CD4-positive, alpha-beta T cell treated with Interleukin-6 at 100 ng/mL for 8 hours (primary cell): ENCODE measurements around the gene ISOC1.

Experiments
- DNase-seq: peaks from one replicate; pipeline ENCODE4 v3.0.0-alpha.2; 2020; ENCODE audit warnings: mixed read lengths, low spot score

ISOC1 gene

DNA sequence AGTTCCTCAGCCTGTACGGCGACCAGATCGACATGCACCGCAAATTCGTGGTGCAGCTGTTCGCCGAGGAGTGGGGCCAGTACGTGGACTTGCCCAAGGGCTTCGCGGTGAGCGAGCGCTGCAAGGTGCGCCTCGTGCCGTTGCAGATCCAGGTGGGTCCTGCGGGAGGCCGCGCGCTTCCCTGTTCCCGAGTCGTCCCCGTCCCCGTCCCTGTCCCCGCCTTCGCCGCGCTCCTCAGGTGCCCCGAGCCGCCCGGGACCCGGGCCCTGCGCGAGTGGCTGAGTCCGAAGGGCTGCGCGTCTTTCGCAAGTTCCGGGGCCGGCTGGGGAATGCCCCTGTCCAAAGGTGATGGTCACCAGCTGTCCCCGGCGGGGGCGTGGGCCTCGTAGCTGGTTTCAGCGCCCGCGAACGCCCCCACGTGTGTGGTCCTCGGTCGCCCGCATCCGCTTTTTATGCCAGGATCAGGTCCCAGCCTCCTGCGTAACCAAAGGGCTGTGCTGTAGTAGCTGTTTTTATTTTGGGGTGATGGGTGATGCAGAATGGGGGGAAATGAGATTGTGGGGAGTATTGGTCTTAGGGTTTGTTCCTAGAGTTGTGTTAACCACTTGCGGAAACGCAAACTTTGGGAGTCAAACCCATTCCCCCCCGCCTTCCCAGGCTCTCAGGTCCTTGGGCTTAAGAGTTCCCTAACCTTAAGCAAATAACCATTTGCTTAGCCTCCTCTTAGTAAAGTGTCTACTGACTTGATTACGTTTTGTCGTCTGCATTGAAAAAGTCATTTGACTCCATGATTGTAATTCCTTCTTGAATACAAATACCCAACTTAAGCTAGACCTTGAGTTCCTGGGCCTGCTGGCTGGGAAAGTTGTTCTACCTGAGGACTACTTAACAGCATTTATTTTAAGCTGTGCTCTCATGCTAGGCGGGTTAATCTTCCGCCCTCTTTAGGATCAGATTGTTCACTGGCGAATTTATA lies 663 bp downstream of the ISOC1 start:
- peak; percentile 19 for DNase-seq

DNA sequence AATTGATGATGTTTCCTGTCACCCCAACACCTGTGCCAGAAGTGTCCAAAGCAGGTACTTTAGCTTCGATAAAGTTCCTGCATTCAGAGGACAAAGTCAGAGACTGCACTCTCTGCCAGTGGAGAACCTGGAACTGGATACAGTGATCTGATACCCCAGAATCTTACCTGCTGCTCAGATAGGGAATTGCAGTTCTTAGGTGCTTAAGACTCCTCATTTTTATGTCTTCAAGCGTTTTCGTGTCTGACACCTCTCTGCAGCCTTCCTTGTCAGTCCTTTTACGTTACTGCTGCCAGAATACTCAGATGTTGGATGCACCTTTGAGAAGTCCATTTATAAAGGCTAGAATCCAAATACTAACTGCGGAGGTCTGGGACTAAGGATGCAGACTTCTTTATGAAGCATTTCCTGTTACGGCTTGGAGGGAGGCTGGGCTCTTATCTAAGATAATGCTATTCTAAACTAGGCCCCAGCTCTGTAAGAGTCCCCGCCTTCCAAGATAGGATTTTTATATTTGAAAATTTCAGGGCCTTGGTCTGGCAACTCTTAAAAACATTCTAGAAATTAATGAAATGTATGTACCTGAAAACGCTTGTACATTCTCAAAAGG lies 1.9 kb downstream of the ISOC1 start:
- DNase-seq: no peak

DNA sequence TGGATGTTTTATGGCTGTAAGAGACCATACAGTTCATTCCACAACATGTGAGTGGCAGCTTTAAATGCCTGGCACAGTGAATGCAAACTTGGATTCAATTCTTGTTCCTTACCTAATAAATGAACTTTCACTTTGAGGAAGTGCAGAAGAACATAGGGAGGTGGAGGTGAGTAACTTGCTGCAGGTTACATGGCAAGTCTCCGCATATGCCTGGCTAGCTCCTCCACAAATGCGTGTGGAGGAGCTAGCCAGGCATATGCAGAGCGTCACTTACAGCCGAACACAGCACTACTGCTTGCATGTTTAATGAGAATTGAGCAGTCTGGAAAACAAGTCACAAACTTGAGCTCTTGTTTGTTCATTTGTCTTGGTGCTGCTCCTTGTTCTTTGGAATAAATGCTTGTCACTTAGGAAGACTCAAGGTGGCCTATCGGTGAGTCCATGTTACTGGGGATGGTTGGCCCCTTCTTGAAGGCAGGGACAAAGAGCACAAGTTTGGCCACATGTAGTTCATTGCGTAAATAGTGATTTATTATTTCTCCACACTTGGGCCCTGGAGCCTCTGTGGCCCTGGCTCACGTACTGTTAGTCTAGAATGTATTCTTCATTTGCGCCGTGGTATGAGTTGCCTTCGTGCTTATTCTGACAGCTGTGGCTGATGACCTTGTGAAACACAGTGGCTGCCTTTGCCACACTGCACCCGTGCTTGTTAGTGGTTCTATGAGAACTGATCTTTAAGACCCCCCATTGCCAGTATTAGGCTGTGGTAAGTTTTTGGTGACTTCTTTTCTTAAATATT lies 3.1 kb downstream of the ISOC1 start:
- no peak for DNase-seq

DNA sequence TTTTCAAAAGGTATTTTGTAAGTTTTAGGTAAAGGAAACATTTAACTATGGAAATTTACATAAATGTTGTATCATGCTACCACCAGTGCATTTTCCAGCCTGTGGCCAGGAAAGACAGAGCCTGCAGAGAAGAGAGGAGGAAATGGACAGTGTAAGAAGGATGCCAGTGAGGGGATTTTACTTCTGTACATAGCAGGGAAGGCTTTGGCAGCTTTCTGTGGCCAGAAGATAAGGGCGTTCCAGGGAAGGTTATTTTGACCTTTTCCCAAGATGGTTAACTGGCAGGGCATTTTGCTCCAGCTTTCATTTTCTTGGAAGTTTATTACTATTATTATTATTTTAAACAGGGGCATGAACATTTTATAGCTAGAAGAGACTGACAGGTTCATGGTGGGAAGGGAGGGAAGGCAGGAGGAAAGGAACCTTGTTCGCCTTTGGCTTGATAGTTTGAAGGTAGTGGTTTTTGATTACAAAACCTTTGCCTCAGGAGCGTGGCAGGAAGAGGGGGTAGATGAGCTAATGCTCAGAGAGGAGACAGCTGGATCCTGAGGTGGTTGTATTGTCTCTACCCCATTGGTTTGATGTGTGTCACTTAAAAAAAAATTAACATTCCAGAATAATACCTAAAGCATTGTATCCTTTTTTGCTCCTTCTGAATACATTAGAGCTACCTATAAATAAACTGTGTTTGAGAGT lies 4.1 kb downstream of the ISOC1 start:
- DNase-seq: no peak

DNA sequence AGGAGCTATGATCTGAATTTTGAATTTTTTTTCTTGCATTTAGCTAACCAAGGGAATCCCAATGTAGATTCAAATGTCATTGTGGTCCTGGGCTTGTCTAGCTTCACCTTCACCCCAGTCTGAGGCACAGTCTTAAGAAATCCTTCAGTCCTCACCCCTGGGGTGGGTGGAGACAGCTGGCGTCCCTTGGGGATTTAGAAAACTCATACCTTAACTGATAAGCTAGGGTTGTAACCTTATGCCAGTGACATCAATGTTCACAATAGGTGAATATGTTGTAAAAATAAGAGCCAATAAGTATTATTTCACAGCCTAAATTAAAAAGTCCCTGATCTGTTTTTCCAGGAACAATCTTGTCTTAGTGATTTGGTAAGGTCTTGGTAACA lies 4.6 kb downstream of the ISOC1 start:
- no peak for DNase-seq

DNA sequence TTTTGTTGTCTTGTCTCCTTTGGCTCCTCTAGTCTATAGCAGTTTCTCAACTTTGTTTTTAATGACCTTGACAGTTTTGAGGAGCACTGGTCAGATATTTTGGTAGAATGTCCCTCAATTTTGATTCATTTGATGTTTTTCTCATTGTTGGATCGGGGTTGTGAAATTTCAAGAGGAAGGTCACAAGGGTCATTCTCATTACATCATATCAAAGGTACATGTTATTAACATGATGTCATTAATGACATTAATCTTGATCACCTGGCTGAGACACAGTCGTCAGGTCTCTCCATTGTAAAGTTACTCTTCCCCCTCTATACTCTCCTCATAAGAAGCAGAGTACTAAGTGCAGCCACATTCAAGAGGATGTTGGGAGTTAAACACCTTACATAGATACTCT lies 7.2 kb downstream of the ISOC1 start:
- no peak for DNase-seq

DNA sequence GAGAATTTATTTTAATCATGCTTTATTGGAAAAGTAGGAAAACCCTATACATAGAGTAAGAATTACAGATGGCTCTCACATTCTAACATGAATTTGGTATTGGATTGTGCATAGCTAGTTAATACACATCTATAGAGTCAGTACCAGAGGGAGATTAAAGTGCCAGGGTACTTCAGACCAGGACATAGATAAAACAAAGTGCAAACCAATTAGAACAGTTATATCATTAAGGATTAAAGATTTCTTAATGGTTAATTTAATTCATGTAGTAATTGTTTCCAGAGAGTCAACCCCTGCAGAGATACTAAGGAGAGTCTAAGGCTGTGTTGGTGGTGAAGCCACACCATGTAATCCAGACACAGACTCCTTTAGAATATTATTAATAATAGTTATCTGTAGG lies 8.8 kb downstream of the ISOC1 start:
- DNase-seq: no peak

DNA sequence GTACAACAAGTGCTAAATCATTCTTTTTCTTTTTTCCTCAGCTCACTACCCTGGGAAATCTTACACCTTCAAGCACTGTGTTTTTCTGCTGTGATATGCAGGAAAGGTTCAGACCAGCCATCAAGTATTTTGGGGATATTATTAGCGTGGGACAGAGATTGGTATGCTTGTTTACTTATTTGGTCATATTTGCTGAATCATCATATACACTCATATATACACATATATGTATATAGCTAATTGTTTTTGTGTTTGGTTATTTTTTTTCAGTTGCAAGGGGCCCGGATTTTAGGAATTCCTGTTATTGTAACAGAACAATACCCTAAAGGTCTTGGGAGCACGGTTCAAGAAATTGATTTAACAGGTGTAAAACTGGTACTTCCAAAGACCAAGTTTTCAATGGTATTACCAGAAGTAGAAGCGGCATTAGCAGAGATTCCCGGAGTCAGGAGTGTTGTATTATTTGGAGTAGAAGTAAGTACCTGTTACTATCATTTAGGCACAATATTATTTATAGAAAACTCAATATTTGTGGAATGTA lies 10.4 kb downstream of the ISOC1 start:
- no peak for DNase-seq

DNA sequence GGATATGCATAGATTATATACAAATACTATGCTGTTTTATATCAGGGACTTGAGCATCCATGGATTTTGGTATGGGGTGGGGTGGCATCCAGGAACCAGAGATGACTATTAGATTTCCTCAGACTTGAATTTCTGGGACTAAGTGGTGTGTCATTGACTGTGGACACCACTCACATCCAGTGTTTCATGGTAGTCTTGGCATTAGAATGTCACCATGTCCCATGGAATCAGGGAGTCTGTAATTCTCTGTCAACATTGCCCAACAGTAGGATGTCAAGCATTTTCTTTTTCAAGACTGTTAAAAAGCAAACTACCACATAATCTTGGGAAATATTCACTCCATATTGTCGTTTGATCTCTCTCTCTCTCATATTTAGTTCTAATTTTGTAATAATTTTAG lies 13.1 kb downstream of the ISOC1 start:
- DNase-seq: no peak

DNA sequence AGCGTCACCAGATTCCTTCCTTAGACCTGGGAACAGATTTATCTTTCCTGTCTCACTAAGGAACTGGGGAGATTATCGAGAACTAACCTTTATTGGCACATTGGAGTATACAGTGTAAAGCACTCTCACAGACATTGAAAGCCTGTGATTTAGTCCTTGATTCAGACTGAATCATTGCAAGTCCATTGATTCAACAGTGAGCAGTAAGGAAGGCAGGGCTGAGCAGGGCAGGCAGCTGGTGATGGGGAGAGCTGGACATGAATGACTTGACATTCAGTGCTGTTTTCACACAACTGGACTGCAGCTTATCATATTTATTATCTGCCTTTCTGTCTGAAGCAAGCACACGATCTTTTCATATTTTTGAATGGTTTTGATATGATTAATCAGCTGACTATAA lies 16.2 kb downstream of the ISOC1 start:
- no peak for DNase-seq

DNA sequence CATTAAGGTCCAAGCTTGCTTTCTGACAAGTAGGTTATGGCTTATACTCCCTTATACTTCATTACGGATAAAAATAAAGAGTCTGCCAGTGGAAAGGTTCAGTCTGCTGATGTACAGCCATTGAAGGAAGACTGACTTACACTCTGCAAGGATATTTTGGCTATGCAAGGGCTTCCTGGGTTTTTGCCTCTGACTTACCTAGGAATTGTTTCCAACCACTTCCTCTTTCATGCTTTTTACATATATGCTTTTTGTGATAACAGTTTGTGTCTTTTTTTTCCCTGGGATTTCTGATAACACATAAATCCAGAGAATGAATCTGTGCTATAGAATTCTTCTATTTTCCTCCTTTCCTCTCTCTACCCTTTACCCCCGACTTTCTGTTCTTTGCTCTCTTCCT lies 16.8 kb downstream of the ISOC1 start:
- no peak for DNase-seq

DNA sequence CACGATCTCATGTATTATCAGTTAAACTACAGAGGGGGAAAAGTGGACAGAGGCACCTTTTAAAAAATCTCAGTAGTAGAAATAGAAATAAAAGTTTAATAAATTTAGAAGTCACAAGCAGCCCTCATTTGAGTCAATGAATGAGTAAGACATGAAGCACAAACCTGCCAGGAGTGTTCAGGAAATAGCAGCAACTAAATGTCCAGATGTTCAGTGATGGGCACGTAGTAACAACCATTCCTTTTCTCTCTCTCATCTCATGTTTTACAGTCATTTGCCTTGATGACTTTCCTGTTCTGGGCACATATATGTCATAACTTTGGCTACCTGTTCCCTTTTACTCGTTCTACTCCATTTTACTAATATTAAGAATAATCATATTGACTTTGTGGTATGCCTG lies 17.7 kb downstream of the ISOC1 start:
- DNase-seq: no peak

DNA sequence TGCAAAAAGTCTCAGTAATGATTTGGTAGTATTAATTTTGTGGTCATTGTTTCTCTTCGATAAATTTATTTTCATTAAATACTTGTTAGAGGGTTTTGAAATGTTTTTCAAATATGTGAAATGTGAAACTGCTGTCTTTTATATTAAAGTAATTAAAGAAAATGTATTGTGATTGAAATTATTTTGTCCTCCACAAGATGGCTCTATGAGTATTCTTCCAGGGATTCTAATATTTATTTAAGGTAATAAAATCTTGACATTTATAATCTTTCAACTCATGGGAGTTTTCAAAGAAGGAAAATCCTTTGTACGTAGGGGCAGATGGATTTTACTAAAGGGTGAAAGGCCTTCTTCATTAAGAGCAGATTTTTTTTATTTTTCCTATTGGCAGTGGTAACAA lies 19.3 kb downstream of the ISOC1 start:
- no peak for DNase-seq

DNA sequence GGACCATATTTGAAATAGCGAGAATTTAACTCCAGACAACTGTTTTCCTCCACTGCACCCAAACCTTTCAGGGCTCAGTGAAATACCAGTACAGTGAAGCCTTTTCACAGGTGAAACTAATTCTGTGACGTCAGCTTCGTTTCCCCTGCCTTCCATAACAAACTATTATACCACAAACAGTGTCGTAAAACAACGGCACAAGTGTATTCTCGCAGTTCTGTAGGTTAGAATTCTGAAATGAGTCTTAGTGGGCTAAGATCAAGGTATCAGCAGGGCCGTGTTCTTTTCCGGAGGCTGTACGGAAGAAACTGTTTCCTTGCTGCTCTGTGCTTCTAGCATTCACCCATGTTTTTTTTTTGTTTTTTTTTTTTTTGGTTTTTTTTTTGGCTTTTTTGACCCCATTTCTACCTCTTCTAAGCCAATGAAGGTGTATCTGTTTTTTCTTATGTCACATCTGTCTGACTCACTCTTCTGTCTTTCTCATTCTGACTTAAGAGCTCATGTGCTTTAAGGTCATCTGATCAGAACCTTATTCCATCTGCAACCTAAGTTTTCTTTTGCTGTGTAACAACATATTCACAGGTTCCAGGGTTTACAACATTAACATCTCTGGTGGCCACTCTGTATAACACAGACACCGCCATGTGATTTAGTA lies 20.1 kb downstream of the ISOC1 start:
- DNase-seq: no peak

DNA sequence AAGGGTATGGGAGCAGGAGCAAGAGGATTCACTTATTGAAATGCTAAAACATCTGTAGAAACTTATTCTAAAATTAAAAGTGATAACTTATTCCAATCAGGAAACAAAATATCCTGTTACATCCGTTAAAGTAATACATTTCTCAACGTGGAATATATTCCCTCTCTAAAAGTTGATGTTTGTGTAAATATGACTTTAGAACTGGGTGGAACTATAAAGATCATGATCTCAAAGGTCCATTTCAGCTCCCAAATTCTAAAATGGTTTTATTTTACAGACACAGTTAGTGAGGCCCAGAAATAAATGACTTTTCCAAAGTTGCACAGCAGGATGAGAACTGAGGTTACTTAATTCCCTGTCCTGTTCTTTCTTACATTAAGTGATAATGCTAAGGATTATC lies 21.1 kb downstream of the ISOC1 start:
- no peak for DNase-seq

DNA sequence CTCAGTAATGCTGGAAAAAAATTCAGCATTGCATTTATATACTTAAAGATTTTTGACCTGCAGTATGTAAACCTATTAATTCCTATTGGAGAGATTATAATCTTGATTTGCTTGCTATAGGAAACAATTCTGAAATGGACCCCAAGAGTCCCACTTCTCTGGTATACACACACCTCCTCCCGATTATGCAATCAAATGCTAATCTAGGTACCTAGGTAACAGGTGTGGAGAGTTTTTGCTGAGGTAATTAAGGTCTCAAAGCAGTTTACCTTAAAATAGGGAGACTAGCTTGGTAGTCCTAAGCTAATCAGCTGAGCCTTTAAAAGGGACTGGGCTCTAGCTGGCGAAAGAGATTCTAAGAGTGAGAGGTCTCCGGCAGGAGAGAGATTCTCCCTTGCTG lies 22.2 kb downstream of the ISOC1 start:
- DNase-seq: no peak

DNA sequence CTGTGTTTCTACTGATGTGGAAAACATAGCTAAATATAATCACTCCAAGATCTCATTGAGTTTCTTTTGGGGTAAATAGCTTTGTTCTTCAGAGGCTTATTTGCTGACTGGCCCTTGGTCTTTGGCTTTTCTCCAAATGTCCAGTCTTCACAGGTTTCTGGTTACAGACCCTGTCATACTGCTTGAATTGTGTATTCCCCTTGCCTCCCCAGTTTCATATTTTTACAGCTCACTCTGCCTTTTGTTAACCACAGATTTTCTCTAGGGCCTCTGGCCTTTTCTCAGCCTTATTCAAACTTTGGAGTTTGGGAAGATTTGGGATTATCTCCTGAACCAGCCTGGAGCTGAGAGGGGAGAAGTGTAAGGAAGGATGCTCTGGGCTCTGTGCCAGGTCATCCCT lies 23.9 kb downstream of the ISOC1 start:
- no peak for DNase-seq

DNA sequence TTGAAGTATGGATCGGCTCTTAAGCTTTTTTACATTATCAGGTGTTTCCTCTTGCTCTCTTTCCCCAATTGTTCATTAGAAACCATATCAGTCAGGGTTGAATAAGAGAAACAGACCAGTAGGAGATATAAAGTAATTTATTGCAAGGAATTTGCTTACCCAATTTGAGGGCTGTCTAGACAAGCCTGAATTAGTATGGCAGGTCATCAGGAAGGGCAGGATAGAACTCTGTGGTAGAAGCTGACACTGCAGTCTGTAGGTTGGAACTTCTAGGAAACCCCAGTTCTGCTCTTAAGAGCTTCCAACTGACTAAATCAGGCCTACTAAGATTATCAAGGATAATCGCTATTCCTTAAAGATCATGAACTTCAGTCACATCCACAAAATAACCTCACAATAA lies 24.3 kb downstream of the ISOC1 start:
- no peak for DNase-seq

DNA sequence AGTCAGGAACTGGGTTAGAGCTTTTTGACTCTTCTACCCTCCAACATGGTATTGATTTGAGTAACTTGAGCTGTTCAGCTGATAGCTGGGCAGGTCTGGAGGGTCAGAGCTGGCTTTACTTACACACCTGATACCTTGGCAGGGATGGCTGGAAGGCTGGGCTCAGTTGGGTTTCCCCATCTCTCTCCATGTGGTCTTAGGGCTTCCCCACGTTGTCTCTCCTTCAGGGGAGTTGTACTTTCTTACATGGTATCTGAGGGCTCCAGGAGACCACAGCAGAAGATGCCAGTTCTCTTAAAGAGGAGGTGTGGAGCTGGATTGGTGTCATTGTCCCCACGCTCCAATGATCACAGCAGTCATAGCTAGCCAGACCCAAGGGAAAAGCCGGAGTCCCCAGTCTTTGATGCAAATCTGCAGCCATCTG lies 25.6 kb downstream of the ISOC1 start:
- no peak for DNase-seq

DNA sequence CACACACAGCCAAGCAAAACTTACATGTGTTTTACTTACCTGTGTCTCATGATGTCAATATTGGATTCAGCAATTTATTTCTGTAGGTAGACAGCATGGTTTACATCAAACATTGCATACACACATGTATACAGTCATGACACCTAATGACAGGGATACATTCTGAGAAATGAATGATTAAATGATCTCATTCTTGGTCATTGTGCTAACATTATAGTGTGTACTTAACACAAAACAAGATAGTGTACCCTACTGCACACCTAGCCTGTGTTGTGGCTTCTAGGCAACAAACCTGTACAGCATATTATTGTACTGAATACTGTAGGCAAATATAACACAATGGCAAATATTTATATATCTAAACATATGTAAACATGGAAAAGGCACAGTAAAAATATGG lies 28.0 kb downstream of the ISOC1 start:
- DNase-seq: no peak

DNA sequence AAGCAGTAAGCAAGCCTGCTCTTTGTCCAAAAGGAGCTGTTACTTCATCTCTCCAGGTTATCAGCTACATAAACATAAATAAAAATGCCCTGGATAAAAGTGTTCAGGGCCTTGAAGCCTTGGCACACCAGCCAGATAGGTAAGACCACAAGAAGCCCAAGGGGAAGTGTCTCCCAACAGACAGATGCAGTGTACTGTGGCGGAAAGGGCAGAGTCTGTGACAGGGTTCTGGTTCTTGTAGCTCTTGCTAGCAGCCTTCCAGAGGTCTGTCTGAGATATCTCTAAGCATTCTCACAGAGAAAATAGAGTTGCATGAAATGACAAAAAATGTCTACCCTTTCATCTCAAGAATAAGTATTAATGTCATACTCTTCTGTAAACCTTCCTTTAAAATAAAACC lies 30.1 kb downstream of the ISOC1 start:
- no peak for DNase-seq
